Cardiac fibroblast (primary cell): ENCODE results near the gene ATP12A.

Source experiments
- DNase-seq, 2 donors: peaks; one replicate each; pipeline versions ENCODE4 v3.0.0 to v3.0.0-alpha.2; 2010; ENCODE audit warnings: low read depth in 2 of 2
- H3K4me3 ChIP-seq, 2 donors: replicated peaks in 1 of 2; 1 replicate in 1 of 2; 2 replicates in 1 of 2; pipeline ENCODE4 v1.5.1; 2011; ENCODE audit warnings: low read depth in 2 of 2, low read length in 2 of 2, mild to moderate bottlenecking in 2 of 2, moderate library complexity in 1 of 2
- CTCF ChIP-seq: IDR thresholded peaks from one replicate; pipeline ENCODE4 v1.5.1; 2011; ENCODE audit warnings: low read depth, mild to moderate bottlenecking, low read length, inconsistent platforms

ATP12A gene

DNA sequence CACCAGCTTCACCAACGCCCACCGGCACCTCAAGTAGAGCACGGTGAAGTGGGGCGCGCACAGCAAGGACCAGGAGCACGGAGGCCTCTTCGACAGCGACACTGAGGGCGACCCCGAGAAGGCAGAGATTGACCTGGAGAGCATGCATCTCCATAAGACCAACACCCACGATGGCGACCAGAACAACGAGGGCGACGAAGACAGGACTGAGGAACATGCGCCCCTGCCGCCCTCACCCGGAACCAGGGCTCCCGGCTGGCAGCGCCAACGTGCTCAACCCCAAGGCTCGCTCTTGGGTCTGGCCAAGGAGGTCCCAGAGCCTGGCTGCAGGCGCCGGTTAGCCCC is 65.3 kb downstream of the ATP12A start:
- H3K4me3 ChIP-seq: no peak overlapping the region
- TF ChIP-seq CTCF: no peak
- no peak for DNase-seq

GRCh38 chr13:24745861-24746617 is 65.8 kb downstream of the ATP12A start:
- H3K4me3 ChIP-seq: no peak overlapping the region
- DNase-seq: no peak
- no peak for TF ChIP-seq CTCF

DNA sequence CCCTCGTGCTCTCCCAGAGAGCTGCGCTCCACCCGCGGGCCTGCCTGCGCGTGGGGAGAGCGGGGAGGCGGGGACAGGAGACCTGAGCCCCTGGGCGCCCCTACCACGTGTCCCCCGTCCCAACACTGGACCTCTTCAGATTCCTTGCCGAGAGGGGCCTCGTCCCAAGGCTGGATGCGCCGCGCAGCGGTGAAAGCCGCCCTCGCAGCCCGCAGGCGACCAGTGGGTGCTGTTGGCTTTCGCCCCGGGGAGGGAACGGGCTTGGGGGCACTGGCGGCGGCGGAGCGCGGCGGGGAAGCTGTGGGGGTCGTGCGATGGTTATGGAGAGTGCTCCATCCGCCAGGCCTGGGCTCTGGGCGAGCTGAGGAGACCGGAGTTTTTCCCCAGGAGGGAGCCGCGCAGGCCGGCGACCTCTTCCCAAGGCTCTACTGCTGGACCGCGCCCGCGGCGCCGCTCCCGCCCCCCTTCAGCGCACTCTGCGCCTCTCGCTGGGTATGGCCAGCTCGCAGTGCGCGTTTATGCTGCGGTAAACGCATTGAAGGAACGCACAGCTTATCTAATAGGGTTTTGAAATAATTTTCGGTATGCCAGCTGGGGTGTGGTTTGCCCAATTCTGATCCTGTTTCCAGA is 66.5 kb downstream of the ATP12A start:
- H3K4me3 ChIP-seq: peak overlapping the region in 1 of 2 donors; percentile 2
- no peak for TF ChIP-seq CTCF
- DNase-seq: peak in 1 of 2 donors; percentile 19

GRCh38 chr13:24747248-24748060 is 67.2 kb downstream of the ATP12A start:
- peak; percentile 15 to 23 for DNase-seq
- peak overlapping the region; percentile 28 to 32 for H3K4me3 ChIP-seq
- no peak for TF ChIP-seq CTCF

GRCh38 chr13:24748061-24748400 is 67.8 kb downstream of the ATP12A start:
- DNase-seq: no peak
- H3K4me3 ChIP-seq: peak overlapping the region in 1 of 2 donors; percentile 32
- TF ChIP-seq CTCF: no peak

DNA sequence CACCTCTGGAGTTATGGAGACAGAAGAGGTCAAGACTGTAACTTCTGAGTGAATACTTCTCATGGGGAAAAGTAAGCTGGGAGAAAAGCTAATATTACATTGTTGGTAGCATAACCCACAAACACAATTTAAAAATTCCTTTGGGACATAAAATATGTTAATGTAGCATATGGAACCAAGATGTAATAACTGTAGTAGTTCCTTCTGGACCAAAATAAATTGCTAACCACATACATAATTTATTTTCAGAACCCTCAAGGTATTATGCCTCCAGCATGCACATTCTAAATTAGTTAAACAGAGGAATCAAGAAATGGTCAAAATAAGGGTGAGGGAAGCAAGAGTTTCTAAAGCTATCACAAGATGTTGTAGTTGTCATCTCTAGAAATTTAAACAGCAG is 79.0 kb downstream of the ATP12A start:
- no peak for DNase-seq
- no peak overlapping the region for H3K4me3 ChIP-seq
- TF ChIP-seq CTCF: no peak
